SK-N-SH (cell line): ENCODE data around the gene ZDHHC12. TPM values are rescaled to one million over a fixed set of nuclear protein-coding genes. Genes with fewer than 3 reads are reported as not detected.

Experiments
- CHD2 ChIP-seq: fragments of 150-350 bp; IDR thresholded peaks from 2 replicates; pipeline ENCODE4 v1.6.1; 2018; ENCODE audit warnings: low read length; ENCODE audit not compliant: partially characterized antibody
- EP300 ChIP-seq, 2 experiments: IDR thresholded peaks; 2 replicates each; pipeline versions ENCODE4 v1.4.0 to v1.6.1; 2012; ENCODE audit warnings: borderline replicate concordance in 1 of 2, low read depth in 1 of 2, low read length in 1 of 2
- FOXM1 ChIP-seq: IDR thresholded peaks from 2 replicates; pipeline ENCODE4 v1.4.0; 2012; ENCODE audit warnings: low read depth, mild to moderate bottlenecking
- GABPA ChIP-seq: IDR thresholded peaks from 2 replicates; pipeline ENCODE4 v1.4.0; 2012; ENCODE audit warnings: low read depth, mild to moderate bottlenecking
- JUND ChIP-seq: IDR thresholded peaks from 2 replicates; pipeline ENCODE4 v1.4.0; 2012
- MEF2A ChIP-seq: IDR thresholded peaks from 2 replicates; pipeline ENCODE4 v1.4.0; 2012; ENCODE audit warnings: low read depth, borderline replicate concordance
- NFIC ChIP-seq: IDR thresholded peaks from 2 replicates; pipeline ENCODE4 v1.4.0; 2012; ENCODE audit warnings: borderline replicate concordance
- POLR2AphosphoS5 ChIP-seq: IDR thresholded peaks from 2 replicates; pipeline ENCODE4 v1.6.1; 2012; ENCODE audit warnings: low read depth, low read length
- RXRA ChIP-seq: IDR thresholded peaks from 2 replicates; pipeline ENCODE4 v1.4.0; 2012; ENCODE audit warnings: low read depth, mild to moderate bottlenecking, borderline replicate concordance
- SMC3 ChIP-seq: IDR thresholded peaks from 2 replicates; pipeline ENCODE4 v1.6.1; 2012; ENCODE audit warnings: low read depth, low read length, improper control_type of control experiment
- polyA plus RNA-seq, 3 experiments: library from polyadenylated mRNA; depleted of rRNA; stranded (reverse); fragments of >200 nt; gene quantifications; 2 replicates each; pipeline ENCODE4 v1.2.3, GENCODE V29; 2012
- TF ChIP-seq, protein P1 (sequence below): IDR thresholded peaks from 2 replicates; pipeline ENCODE4 v1.4.0; 2012; ENCODE audit warnings: low read depth
- TF ChIP-seq, protein P2 (sequence below): fragments of 150-350 bp; IDR thresholded peaks from 2 replicates; pipeline ENCODE4 v1.6.1; 2017; ENCODE audit warnings: antibody characterized with exemption, low read length, low read depth, borderline replicate concordance
- TF ChIP-seq, protein P3 (sequence below): fragments of 200-600 bp; sonication (generic); IDR thresholded peaks from 2 replicates; pipeline ENCODE4 v1.6.1; 2017; ENCODE audit warnings: antibody characterized with exemption, mild to moderate bottlenecking, moderate library complexity
- TF ChIP-seq, protein P4 (sequence below): IDR thresholded peaks from 2 replicates; pipeline ENCODE4 v1.4.0; 2012; ENCODE audit warnings: low read depth, borderline replicate concordance
- TF ChIP-seq, protein P5 (sequence below): fragments of 150-350 bp; IDR thresholded peaks from 2 replicates; pipeline ENCODE4 v1.6.1; 2016; ENCODE audit warnings: mild to moderate bottlenecking, low read depth, low read length
- TF ChIP-seq, protein P6 (sequence below): IDR thresholded peaks from 2 replicates; pipeline ENCODE4 v1.4.0; 2012; ENCODE audit warnings: low read depth, borderline replicate concordance

Gene ZDHHC12
- polyA plus RNA-seq, 1 of the 3 experiments (the other 2 are of a cell fraction): 51.3 TPM

DNA sequence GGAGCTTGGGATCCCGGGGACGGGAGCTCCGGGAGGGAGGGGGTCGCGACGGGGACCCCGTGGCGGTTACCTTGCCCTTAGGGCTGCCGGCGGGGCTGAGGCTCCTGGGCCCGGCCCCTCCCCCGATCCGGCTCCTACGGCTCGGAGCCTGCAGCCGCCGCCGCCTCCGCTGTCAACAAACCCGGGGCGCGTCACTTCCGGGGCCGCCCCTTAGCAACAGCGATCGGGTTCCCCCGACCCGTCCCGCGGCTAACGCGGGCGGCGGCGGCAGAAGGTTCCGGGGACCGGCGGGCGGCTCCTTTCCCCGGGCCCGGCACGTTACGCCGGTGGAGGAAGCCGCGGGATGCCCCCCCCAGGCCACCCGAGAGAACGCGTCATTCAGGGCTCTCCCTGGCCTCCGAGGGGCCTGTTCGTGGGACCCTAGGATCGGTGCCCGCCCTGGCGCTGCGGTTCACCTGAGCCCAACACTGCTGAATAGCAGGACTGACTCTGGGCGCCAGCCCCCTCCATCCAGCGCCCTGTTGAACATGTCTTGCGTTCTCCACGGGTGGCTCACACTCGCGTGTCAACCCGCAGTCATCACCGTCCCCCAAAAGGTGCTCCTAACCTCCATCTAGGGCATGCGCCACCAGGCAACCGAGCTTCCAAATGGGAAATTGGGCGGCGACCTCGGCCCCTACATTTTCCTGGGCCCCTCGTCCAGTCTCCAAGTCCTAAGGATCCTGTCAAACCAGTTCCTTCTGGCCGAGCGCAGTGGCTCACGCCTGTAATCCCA lies 48.0 kb upstream of the ZDHHC12 start, which contains the start of gene ZER1 (continued):
- TF ChIP-seq NFIC: no peak
- peak; percentile 55 for TF ChIP-seq POLR2AphosphoS5
- TF ChIP-seq, protein P1, sequence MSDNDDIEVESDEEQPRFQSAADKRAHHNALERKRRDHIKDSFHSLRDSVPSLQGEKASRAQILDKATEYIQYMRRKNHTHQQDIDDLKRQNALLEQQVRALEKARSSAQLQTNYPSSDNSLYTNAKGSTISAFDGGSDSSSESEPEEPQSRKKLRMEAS: peak; percentile 77
- TF ChIP-seq, protein P2, sequence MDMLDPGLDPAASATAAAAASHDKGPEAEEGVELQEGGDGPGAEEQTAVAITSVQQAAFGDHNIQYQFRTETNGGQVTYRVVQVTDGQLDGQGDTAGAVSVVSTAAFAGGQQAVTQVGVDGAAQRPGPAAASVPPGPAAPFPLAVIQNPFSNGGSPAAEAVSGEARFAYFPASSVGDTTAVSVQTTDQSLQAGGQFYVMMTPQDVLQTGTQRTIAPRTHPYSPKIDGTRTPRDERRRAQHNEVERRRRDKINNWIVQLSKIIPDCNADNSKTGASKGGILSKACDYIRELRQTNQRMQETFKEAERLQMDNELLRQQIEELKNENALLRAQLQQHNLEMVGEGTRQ: no peak
- no peak for TF ChIP-seq MEF2A
- no peak for TF ChIP-seq RXRA
- TF ChIP-seq FOXM1: 0 out of 2 replicates have a peak, but pooled peaks have one; percentile 40
- TF ChIP-seq CHD2: no peak
- 0 out of 2 replicates have a peak, but pooled peaks have one; percentile 22 for TF ChIP-seq SMC3
- TF ChIP-seq, protein P3, sequence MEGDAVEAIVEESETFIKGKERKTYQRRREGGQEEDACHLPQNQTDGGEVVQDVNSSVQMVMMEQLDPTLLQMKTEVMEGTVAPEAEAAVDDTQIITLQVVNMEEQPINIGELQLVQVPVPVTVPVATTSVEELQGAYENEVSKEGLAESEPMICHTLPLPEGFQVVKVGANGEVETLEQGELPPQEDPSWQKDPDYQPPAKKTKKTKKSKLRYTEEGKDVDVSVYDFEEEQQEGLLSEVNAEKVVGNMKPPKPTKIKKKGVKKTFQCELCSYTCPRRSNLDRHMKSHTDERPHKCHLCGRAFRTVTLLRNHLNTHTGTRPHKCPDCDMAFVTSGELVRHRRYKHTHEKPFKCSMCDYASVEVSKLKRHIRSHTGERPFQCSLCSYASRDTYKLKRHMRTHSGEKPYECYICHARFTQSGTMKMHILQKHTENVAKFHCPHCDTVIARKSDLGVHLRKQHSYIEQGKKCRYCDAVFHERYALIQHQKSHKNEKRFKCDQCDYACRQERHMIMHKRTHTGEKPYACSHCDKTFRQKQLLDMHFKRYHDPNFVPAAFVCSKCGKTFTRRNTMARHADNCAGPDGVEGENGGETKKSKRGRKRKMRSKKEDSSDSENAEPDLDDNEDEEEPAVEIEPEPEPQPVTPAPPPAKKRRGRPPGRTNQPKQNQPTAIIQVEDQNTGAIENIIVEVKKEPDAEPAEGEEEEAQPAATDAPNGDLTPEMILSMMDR: no peak
- TF ChIP-seq, protein P4, sequence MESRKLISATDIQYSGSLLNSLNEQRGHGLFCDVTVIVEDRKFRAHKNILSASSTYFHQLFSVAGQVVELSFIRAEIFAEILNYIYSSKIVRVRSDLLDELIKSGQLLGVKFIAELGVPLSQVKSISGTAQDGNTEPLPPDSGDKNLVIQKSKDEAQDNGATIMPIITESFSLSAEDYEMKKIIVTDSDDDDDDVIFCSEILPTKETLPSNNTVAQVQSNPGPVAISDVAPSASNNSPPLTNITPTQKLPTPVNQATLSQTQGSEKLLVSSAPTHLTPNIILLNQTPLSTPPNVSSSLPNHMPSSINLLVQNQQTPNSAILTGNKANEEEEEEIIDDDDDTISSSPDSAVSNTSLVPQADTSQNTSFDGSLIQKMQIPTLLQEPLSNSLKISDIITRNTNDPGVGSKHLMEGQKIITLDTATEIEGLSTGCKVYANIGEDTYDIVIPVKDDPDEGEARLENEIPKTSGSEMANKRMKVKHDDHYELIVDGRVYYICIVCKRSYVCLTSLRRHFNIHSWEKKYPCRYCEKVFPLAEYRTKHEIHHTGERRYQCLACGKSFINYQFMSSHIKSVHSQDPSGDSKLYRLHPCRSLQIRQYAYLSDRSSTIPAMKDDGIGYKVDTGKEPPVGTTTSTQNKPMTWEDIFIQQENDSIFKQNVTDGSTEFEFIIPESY: 0 out of 2 replicates have a peak, but pooled peaks have one; percentile 45
- TF ChIP-seq, protein P5, sequence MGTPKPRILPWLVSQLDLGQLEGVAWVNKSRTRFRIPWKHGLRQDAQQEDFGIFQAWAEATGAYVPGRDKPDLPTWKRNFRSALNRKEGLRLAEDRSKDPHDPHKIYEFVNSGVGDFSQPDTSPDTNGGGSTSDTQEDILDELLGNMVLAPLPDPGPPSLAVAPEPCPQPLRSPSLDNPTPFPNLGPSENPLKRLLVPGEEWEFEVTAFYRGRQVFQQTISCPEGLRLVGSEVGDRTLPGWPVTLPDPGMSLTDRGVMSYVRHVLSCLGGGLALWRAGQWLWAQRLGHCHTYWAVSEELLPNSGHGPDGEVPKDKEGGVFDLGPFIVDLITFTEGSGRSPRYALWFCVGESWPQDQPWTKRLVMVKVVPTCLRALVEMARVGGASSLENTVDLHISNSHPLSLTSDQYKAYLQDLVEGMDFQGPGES: no peak
- TF ChIP-seq, protein P6, sequence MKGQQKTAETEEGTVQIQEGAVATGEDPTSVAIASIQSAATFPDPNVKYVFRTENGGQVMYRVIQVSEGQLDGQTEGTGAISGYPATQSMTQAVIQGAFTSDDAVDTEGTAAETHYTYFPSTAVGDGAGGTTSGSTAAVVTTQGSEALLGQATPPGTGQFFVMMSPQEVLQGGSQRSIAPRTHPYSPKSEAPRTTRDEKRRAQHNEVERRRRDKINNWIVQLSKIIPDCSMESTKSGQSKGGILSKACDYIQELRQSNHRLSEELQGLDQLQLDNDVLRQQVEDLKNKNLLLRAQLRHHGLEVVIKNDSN: no peak; the same call in 1 of the 2 replicates
- TF ChIP-seq GABPA: peak; percentile 87
- peak; percentile 51 to 59; a peak in 3 of 4 replicates for TF ChIP-seq EP300 (IDR thresholded peaks at IDR 0.05; ENCODE audit: borderline replicate concordance in 1 of 2, low read depth in 1 of 2, low read length in 1 of 2)
- TF ChIP-seq JUND: no peak
